ENCODE results near the gene CCM2L.

CCM2L gene

GRCh38 chr20:32010101-32010500, at the start of gene CCM2L:
Gene CCM2L (plus strand): TSS chr20:32010438. CDS start chr20:32010455, 17 bp downstream.
- no peak for DNase-seq

DNA sequence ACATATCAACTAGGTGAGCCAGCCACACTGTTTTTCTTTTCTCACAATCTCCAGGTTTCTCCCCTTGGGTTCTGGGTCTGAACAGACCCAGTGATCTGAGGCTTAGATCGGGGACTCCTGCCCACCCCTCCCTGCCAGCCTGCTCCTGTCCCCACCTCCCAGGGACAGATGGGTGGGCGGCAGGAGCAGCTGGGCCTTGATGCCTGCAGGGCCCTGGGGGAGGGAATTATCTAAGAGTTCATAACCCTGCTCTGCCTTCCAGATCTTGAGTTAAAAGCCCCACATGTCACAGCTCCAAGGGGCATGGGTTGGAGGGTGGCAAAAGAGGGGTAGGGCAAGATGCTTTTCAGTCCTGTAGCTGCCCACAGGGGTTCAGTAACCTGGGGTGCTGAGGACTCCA, 47.5 kb upstream of the CCM2L start:
- no peak for DNase-seq

DNA sequence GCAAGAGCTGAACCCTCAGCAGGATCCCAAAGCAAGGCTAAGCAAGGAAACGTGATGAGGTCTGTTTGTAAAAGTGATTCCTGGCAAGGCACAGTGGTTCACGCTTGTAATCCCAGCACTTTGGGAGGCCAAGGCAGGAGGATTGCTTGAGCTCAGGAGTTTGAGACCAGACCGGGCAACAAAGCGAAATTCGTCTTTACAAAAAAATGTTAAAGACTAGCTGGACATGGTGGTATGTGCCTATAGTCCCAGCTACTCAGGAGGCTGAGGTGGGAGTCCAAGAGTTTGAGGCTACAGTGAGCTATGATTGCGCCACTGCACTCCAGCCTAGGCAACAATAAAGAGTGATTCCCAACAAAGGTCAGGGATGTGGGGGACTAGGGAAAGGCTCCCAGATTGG, 46.3 kb upstream of the CCM2L start:
- no peak for DNase-seq

DNA sequence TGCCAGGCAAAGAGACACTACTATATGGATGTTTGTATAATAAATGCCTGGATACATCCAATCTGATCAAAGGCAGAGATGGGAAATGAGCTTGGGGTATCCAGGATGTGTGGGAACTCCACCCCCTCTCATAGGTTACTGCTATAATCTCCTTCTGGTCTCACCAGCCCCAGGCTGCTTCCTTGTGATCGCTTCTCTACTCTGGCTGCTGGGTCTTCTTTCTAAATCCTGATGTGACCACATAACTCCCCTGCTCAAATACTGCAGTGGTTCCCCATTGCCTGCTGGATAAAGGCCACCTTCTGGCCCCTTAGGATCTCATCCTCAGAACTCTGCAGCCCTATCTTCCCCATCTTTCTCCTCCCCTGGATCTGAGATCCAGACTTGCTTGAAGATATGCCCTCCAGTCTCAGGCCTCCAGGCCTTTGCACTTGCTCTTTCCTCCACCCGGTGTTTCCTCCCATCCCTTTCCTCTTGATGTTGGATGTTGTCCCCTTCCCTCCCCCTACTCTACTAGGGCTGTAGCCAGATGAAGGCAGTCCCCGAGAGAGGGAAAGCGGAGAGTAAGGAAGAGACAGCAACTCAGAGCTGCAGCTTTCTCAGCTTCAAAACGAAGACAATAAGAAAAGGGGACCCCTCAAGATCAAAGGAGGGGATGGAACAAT, 43.1 kb upstream of the CCM2L start:
- DNase-seq = no peak

- peak; percentile 43 for DNase-seq
Measured at GRCh38 chr20:31967830-31968249, 42.4 kb upstream of the CCM2L start, which contains the start of gene XKR7. Gene XKR7 (plus strand): TSS chr20:31968151. CDS start chr20:31968176, 25 bp downstream.

GRCh38 chr20:31968291-31969126, 41.7 kb upstream of the CCM2L start:
- peak; percentile 86 for DNase-seq

DNA sequence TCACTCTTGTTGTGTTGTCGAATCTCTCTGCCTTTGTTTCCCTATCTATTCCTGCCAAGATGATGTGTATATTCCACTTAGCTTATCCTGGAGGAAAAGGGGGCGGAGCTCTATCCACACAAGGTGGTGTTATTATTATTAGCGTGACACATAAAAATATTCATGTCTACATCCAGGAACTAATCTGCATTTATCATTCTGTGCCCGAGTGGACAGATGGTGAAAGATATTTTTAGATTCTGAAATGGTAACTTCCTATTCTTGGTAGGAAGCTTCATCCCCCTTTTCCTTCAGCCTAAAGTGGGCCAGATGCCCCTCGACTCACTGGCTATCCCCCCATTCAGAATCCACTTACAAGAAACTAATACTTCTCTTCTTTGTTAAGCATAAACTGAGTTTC, 40.2 kb upstream of the CCM2L start:
- DNase-seq = no peak

DNA sequence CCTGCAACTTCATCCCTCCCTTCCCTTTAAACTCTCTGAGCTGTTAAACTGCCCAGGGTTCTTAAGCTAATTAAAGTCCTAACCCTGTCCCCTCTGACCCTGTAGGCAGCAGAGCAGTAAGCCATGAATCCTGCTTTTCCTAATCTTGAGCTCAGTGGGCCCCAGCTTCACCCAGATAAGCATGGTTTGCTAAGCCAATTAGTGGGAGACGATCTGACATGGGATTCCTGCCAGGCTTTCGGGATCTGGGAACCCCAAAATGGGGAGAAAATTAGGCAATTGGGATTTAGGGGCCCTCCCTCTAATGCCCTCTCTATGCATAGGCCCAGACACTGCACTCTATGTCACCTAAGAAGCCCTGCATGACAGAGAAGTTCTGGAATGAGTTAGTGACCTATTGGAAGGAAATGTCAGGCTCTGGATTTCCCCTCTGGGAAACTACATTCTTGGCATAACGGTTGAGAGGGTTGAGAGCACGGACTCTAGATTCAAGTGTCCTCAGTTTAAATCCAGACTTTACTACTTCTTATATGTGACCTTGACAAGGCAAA, 37.7 kb upstream of the CCM2L start:
- no peak for DNase-seq

- no peak for DNase-seq
Measured at GRCh38 chr20:31974296-31974695, 35.9 kb upstream of the CCM2L start.

DNA sequence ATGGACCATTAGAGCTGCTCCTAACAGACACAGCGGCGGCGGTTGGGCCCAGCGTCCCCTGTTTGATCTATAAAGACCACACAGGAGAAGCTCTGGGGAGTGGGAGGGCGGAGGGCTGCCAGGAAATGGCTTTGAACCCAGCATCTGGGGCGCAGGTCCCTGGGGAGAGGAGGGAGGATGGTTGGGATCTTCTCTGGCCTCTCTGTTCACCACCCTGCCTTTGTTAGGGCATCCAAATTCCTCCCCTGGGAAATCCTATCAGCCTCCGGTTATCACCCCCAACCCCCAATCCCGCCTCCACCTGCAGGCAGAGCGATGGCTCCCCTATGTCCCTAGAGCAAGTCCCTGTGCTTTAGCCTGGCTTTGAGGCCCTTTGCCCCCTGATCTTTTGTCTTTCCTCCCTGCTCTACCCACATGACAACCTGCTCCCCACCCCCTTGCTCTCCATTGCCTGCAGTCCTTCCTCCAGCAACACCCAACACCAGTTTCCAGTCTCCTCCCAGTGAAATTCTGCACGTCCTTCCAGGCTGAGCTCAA, 35.2 kb upstream of the CCM2L start:
- no peak for DNase-seq

- no peak for DNase-seq
Measured at GRCh38 chr20:31975874-31976273, 34.4 kb upstream of the CCM2L start.

- DNase-seq = no peak
Measured at GRCh38 chr20:31977080-31977479, 33.2 kb upstream of the CCM2L start.

DNA sequence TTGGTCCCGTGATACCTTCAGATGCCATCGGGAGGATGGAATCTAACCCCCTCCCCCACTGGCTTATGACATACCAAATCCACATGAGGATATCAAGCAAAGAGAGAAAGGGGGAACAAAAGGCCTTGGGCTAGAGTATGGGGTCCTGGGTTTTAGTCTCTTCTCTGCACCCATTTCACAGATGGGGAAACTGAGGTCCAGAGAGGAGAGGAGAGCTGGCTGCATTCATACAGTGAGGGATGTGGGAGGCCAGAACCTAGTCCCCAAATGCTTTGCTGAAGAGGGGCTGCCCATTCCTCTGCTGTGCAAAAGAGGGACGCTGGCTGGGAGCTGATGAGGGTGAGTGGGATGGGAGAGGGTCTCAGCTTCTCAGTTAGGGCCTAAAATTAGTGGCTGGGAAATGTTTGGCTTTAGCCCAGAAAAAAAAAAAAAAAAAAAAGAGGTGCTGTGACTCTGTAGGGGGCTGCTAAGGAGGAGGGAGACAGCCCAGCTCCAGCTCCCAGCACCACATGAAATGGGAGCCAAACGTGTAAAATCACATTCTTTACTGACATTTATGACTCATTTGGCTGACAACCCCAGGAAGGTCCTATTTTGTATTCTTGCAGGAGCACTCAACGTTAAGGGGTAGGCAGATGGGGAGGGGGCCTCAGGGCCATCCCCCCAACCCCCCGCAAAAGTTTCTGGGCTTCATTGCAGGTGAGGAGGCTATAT, 30.4 kb upstream of the CCM2L start:
- no peak for DNase-seq

DNA sequence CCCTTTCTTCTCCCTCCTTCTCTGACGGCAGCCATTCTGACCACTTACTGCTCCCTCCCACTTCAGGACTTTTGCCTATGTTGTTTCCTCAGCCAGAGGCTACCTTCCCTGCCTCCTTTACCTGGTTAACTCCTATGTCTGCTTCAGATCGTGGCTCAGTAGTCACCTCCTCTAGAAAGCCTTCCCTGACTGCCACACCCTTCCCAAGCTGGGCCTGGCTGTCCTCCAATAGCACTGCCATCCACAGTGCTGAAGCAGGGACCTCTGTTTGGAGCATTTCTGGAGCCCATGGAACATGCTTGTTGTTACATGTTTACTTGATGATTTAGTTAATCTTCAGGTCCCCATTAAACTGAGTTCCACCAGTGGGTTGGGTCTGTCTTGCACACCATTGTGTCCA, 28.5 kb upstream of the CCM2L start:
- DNase-seq = no peak

- DNase-seq = no peak
Measured at GRCh38 chr20:31984981-31985471, 25.2 kb upstream of the CCM2L start.

DNA sequence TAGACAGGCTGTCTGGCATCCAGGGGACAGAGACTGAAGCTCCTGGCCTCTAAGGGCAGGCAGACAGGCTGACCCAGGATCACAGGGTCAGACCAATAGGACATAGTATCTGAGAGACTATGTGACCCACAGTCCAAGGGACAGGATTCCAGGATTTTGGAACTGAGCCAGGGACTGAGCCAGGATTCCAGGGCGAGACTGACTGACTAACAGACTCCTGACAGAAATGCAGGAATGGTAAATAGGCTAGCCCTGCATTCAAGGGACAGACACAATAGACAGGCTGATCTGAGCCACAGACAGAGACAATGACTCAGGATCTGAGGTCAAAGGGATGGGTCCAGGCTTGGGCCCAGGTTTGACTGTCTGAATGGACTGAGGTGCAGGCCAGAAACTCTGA, 22.5 kb upstream of the CCM2L start:
- DNase-seq = no peak

GRCh38 chr20:31988430-31989015, 21.7 kb upstream of the CCM2L start:
- no peak for DNase-seq

GRCh38 chr20:31989030-31989645, 21.1 kb upstream of the CCM2L start:
- DNase-seq = no peak

GRCh38 chr20:31990641-31991338, 19.4 kb upstream of the CCM2L start:
- no peak for DNase-seq

GRCh38 chr20:31991339-31991705, 18.9 kb upstream of the CCM2L start:
- no peak for DNase-seq

DNA sequence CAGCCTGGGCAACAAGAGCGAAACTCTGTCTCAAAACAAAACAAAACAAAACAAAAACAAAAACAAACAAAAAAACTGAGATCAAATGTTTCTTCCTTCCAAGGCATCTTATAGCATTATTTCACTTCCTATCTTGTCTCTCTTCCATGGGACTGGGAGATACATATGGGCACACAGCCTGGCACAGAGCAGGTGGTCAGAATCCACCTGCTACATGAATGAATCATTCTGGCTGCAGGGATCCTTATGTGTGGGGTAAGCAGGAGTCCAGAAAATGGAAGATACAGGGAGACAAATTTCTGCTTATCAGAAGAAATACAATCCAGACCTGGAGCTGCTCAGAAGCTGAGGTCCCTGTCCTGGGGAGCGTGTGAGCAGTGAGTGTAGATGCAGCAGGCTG, 18.2 kb upstream of the CCM2L start:
- DNase-seq = no peak
